VCaP (cell line): ENCODE data around the gene ARL16.

ENCODE experiments used
- H3K27ac ChIP-seq: fragments of 450-650 bp; 2 replicates; pipeline ENCODE4 v1.5.1; 2017
- CTCF ChIP-seq: fragments of 450-650 bp; conservative IDR thresholded peaks from 2 replicates; pipeline ENCODE4 v1.5.1; 2017; ENCODE audit warnings: mild to moderate bottlenecking, moderate library complexity

ARL16 gene

GRCh38 chr17:81710514-81711308 lies 27.1 kb upstream of the ARL16 start:
- H3K27ac ChIP-seq = peak overlapping the region; percentile 94
- no peak for TF ChIP-seq CTCF

- no peak for TF ChIP-seq CTCF
- peak overlapping the region; percentile 94; the same call in 1 of the 2 replicates for H3K27ac ChIP-seq
These were observed 25.2 kb upstream of the ARL16 start for GRCh38 chr17:81708739-81709185.

GRCh38 chr17:81707725-81708646 lies 24.4 kb upstream of the ARL16 start:
- TF ChIP-seq CTCF = no peak
- peak overlapping the region; percentile 94; the same call in 1 of the 2 replicates for H3K27ac ChIP-seq

DNA sequence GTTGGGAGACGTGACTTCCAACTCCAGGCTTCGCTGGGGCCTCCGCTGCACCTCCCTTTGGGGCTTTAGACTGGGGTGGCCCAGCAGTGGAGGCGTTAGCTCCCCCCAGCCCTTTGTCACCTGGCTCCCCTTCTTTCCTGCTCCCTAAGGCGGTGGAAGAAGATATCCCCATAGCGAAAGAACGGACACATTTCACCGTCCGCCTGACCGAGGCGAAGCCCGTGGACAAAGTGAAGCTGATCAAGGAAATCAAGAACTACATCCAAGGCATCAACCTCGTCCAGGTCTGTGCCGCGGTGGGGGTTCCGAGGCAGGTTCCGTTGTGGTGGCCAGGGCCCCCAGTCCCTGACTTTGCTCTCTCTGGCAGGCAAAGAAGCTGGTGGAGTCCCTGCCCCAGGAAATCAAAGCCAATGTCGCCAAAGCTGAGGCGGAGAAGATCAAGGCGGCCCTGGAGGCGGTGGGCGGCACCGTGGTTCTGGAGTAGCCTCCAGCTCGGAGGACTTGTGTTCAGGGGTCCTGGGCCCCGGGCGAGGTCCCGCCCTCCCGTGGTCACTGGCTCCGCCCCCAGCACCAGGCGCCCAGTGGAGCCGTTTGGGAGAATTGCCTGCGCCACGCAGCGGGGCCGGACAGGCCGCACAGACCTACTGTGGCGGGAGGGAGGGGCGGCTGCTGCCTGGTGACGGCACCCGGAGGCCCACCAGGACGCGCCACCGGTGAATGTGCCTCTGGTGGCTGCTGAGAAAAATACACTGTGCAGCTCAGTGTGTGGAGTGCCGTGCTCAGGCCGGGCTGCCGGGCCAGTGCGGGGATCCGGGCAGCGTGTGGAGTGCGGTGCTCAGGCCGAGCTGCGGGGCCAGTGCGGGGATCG lies 23.4 kb upstream of the ARL16 start:
- 0 out of 2 replicates have a peak, but pooled peaks have one; percentile 22 for TF ChIP-seq CTCF
- H3K27ac ChIP-seq = no peak overlapping the region

DNA sequence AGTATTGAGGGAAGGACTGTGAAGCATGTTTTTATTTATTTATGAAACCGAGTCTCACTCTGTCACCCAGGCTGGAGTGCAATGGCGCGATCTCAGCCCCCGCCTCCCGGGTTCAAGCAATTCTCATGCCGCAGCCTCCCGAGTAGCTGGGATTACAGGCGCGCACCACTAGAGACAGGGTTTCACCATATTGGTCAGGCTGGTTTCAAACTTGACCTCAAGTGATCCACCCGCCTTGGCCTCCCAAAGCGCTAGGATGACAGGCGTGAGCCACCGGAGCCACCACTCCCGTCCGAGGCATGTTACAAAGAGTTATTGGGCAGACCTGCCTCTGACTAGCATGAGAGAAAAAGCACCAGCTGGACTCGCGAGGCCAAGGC lies 22.6 kb upstream of the ARL16 start:
- no peak for TF ChIP-seq CTCF
- no peak overlapping the region for H3K27ac ChIP-seq

DNA sequence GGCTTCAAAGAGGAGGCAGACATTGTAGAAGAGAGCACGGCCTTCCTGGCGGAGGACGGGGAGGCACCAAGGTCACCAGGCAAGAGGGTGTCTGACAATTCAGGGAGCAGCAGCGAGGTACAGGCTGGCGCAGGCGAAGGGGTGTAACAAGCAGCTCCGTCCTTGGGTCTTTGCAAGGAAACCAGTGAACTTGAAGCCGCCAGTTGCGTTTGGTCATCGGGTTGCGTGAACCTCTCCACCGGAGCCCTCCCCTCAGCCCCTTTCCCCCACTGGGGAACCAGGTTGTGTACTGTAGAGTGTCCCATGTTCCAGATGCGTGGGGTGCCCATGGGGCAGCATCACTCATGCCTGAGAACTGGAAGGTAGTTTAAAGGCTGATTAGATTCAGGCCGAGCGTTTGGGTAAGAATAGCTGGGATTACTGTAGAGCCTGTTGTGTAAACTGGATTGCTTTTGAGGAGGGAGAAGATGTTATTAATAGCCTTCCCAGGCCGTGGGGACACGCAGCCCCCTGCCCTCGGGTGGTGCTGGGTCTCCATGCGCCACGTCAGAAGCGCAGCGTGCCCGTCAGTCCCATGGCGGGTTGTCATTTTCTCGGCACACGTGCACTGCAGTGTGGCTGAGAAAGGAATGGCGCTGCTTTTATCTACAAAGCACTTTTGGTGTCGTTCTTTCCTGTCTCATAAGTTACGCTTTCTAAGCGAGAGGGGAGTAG lies 22.1 kb upstream of the ARL16 start:
- H3K27ac ChIP-seq = peak overlapping the region; percentile 98; the same call in 1 of the 2 replicates
- TF ChIP-seq CTCF = no peak
